AG04450 (cell line): ENCODE measurements around the gene ANP32A. TPM values are rescaled to one million over a fixed set of nuclear protein-coding genes. Genes with fewer than 3 reads are reported as not detected.

Experiments used
- CTCF ChIA-PET: fragments of 300-600, 350-600 bp; formaldehyde crosslinking; extraction: SDS; loops from one replicate; lab custom pipeline; 2022; ENCODE audit warnings: antibody characterized with exemption, inconsistent platforms; lab: Charles Lee
- POLR2A ChIA-PET: fragments of 350-600 bp; formaldehyde crosslinking; extraction: SDS; loops from one replicate; lab custom pipeline; 2021; ENCODE audit warnings: antibody characterized with exemption, inconsistent platforms; lab: Yijun Ruan, JAX
- DNase-seq: peaks from one replicate; pipeline ENCODE4 v3.0.0-alpha.2; 2011; ENCODE audit warnings: low read depth, low spot score
- H3K27ac ChIP-seq: one replicate; pipeline ENCODE4 v1.5.1; 2012; ENCODE audit warnings: low read depth, low read length, control low read depth
- H3K27me3 ChIP-seq: one replicate; pipeline ENCODE4 v1.6.0; 2012; ENCODE audit warnings: low read length; ENCODE audit not compliant: control insufficient read depth, insufficient read depth
- H3K4me3 ChIP-seq: 2 replicates; pipeline ENCODE4 v1.5.1; 2011; ENCODE audit warnings: mild to moderate bottlenecking, low read depth, low read length, control low read depth
- H3K9me3 ChIP-seq: 2 replicates; pipeline ENCODE4 v1.5.1; 2012; ENCODE audit warnings: low read length; ENCODE audit not compliant: control insufficient read depth, insufficient read depth
- CTCF ChIP-seq: IDR thresholded peaks from 2 replicates; pipeline ENCODE4 v1.5.1; 2011; ENCODE audit warnings: low read depth, low read length, control low read depth, inconsistent platforms
- polyA plus RNA-seq: library from polyadenylated mRNA; depleted of rRNA; stranded (reverse); fragments of >200 nt; gene quantifications from 2 replicates; pipeline ENCODE4 v1.2.3, GENCODE V29; 2011

Gene ANP32A
- polyA plus RNA-seq, 1 experiment, result 69.4 TPM

- CTCF ChIA-PET, result interaction anchor here (0.6 kb wide), 1 partner anchor 27 kb away, joined by 3 read pairs; no protein-coding TSS in a partner anchor
These were observed 44.8 kb downstream of the ANP32A start for GRCh38 chr15:68775671-68776476.

GRCh38 chr15:68775236-68775577 is 45.5 kb downstream of the ANP32A start:
- H3K27ac ChIP-seq, result no peak overlapping the region
- no peak overlapping the region for H3K4me3 ChIP-seq
- POLR2A ChIA-PET, result no interaction called here
- peaks cover 2% of the 10 kb centered on the region for H3K27me3 ChIP-seq
- H3K9me3 ChIP-seq, result peaks cover 4% of the 10 kb centered on the region; the same call in 1 of the 2 replicates
- no peak for TF ChIP-seq CTCF
- CTCF ChIA-PET, result interaction anchor here (0.6 kb wide), 1 partner anchor 26 kb away, joined by 3 read pairs; no protein-coding TSS in a partner anchor
- no peak for DNase-seq

More at GRCh38 chr15:68775671-68776476, 44.8 kb downstream of the ANP32A start:
- no peak for DNase-seq
- Histone ChIP-seq H3K9me3 (peaks cover 4% of the 10 kb centered on the region; the same call in 1 of the 2 replicates), H3K27ac (no peak overlapping the region), H3K27me3 (peaks cover 2% of the 10 kb centered on the region), H3K4me3 (no peak overlapping the region)
- POLR2A ChIA-PET, result no interaction called here
- TF ChIP-seq CTCF, result no peak

- POLR2A ChIA-PET, result no interaction called here
- peaks cover 3% of the 10 kb centered on the region for H3K27me3 ChIP-seq
- no peak overlapping the region for H3K4me3 ChIP-seq
- no peak for TF ChIP-seq CTCF
- H3K9me3 ChIP-seq, result peaks cover 4% of the 10 kb centered on the region; the same call in 1 of the 2 replicates
- CTCF ChIA-PET, result interaction anchor here (0.6 kb wide), 1 partner anchor 100 kb away, joined by 3 read pairs; no protein-coding TSS in a partner anchor
- DNase-seq, result no peak
- H3K27ac ChIP-seq, result no peak overlapping the region
These were observed 46.0 kb downstream of the ANP32A start for GRCh38 chr15:68774521-68775235.

- Histone ChIP-seq H3K27me3 (peaks cover 5% of the 10 kb centered on the region), H3K27ac (no peak overlapping the region), H3K9me3 (peaks cover 4% of the 10 kb centered on the region; the same call in 1 of the 2 replicates), H3K4me3 (no peak overlapping the region)
- CTCF ChIA-PET, result interaction anchor here (0.6 kb wide), 1 partner anchor 101 kb away, joined by 3 read pairs; no protein-coding TSS in a partner anchor
- POLR2A ChIA-PET, result no interaction called here
- no peak for DNase-seq
- TF ChIP-seq CTCF, result no peak
These were observed 46.6 kb downstream of the ANP32A start for GRCh38 chr15:68774120-68774519.

- CTCF ChIA-PET, result interaction anchor here (0.6 kb wide), 1 partner anchor 40 kb away, joined by 7 read pairs; no protein-coding TSS in a partner anchor
- POLR2A ChIA-PET, result no interaction called here
- Histone ChIP-seq H3K4me3 (no peak overlapping the region), H3K9me3 (peaks cover 4% of the 10 kb centered on the region; the same call in 1 of the 2 replicates), H3K27ac (no peak overlapping the region), H3K27me3 (peaks cover 5% of the 10 kb centered on the region)
- no peak for DNase-seq
- TF ChIP-seq CTCF, result no peak
These were observed 47.7 kb downstream of the ANP32A start for GRCh38 chr15:68773036-68773435.
